Measurements from ENCODE around the gene MINK1. TPM values are rescaled to one million over a fixed set of nuclear protein-coding genes. Genes with fewer than 3 reads are reported as not detected.
A peak's percentile ranks its signal among the peaks of the same experiment; 100 is the strongest.

The MINK1 gene
- total RNA-seq, 3 donors from 2014 or later (not counting 1 experiment from before 2014, with no cell fraction given), result 103 to 122 (median 110) TPM

DNA sequence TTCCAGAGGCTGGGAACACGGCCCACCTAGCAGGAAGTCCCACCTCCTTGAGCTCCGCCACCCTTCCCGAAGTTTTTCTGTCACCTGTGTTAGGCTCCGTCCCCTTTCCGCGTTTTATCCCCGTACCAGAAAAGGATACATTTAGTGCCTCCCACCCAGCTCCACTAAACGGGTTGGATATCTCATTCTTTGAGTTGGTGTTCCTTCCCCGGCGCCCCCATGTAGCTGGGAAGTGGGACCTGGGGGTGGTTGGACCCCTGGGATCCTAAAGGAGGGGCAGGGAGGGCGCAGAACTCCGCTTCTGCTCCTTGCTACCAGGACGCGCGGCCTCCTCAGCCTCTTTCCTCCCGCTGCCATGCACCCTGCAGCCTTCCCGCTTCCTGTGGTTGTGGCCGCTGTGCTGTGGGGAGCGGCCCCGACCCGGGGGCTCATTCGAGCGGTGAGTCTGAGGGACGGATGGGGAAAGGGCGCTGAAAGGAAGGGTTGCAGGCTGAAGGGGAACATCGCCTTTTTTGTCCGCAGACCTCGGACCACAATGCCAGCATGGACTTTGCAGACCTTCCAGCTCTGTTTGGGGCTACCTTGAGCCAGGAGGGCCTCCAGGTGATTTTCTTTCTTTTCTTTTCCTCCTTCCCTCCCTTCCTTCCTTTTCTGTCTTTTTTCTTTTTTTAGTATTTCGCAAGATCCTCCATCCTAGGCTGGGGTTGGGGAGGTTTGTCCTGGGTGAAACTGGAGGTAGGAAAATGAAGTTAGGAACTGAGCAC is 107.6 kb downstream of the MINK1 start:
- H3K27me3 Mint-ChIP-seq (ENCODE audit: low read depth in 2 of 2), result no peaks in the 10 kb centered on the region
- peak overlapping the region; percentile 87 to 93 for H3K27ac Mint-ChIP-seq
- Histone ChIP-seq H3K4me1 (ENCODE audit: control insufficient read depth, insufficient read depth, low read length) (peaks cover 68% of the 10 kb centered on the region), H3K9me3 (ENCODE audit: control insufficient read depth, insufficient read depth, low read length) (no peaks in the 10 kb centered on the region), H3K4me3 (ENCODE audit: low read length) (peak overlapping the region; percentile 91), H3K27me3 (ENCODE audit: control insufficient read depth, insufficient read depth, low read length) (no peaks in the 10 kb centered on the region), H3K36me3 (ENCODE audit: control insufficient read depth, insufficient read depth, low read length) (peaks cover 51% of the 10 kb centered on the region), H3K27ac (ENCODE audit: low read length) (peak overlapping the region; percentile 77)
- TF ChIP-seq, protein P1, sequence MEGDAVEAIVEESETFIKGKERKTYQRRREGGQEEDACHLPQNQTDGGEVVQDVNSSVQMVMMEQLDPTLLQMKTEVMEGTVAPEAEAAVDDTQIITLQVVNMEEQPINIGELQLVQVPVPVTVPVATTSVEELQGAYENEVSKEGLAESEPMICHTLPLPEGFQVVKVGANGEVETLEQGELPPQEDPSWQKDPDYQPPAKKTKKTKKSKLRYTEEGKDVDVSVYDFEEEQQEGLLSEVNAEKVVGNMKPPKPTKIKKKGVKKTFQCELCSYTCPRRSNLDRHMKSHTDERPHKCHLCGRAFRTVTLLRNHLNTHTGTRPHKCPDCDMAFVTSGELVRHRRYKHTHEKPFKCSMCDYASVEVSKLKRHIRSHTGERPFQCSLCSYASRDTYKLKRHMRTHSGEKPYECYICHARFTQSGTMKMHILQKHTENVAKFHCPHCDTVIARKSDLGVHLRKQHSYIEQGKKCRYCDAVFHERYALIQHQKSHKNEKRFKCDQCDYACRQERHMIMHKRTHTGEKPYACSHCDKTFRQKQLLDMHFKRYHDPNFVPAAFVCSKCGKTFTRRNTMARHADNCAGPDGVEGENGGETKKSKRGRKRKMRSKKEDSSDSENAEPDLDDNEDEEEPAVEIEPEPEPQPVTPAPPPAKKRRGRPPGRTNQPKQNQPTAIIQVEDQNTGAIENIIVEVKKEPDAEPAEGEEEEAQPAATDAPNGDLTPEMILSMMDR (IDR thresholded peaks at IDR 0.05), result no peak
- peak overlapping the region; percentile 91 for H3K4me3 Mint-ChIP-seq
- H3K9me3 Mint-ChIP-seq, result no peaks in the 10 kb centered on the region
- ATAC-seq, result no peak
- peaks cover 63 to 90% of the 10 kb centered on the region in 2 donors for H3K4me1 Mint-ChIP-seq
- under 1% methylated on average over 28 of the region's 29 CpGs for WGBS (ENCODE audit: insufficient coverage)
- intact Hi-C loops (cut with micrococcal nuclease), result loop anchor here (1.0 kb wide), 2 partner anchors 8 to 27 kb away; partner anchors contain the start of genes PFN1 and SPAG7
- peaks cover 7% of the 10 kb centered on the region for H3K36me3 Mint-ChIP-seq
- peak; percentile 36 to 68 for DNase-seq

DNA sequence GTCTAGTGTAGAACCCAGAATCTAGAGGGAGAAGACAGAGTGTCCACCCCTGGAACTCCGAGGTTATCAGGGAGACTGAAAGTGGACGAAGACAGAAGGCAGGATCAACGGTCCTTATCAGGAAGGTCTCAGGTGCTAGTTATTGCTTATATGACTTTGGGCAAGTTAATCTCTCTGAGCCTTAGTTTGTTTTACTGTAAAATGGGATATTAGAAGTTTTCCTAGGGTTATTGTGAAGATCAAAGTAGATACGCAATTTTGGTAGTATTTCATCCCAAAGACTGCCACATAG is 108.1 kb downstream of the MINK1 start:
- H3K9me3 ChIP-seq (ENCODE audit: control insufficient read depth, insufficient read depth, low read length), result no peaks in the 10 kb centered on the region
- DNase-seq (no peak), ATAC-seq (no peak)
- peaks cover 8% of the 10 kb centered on the region for H3K36me3 Mint-ChIP-seq
- TF ChIP-seq, protein P1 (IDR thresholded peaks at IDR 0.05), result no peak
- H3K36me3 ChIP-seq (ENCODE audit: control insufficient read depth, insufficient read depth, low read length), result peaks cover 54% of the 10 kb centered on the region
- peak overlapping the region; percentile 77 for H3K27ac ChIP-seq (ENCODE audit: low read length)
- H3K4me1 ChIP-seq (ENCODE audit: control insufficient read depth, insufficient read depth, low read length), result peaks cover 73% of the 10 kb centered on the region
- WGBS (ENCODE audit: insufficient coverage), result 22% methylated on average over 3 of the region's 4 CpGs
- no peaks in the 10 kb centered on the region for H3K27me3 Mint-ChIP-seq (ENCODE audit: low read depth in 2 of 2)
- peak overlapping the region; percentile 87 to 93 for H3K27ac Mint-ChIP-seq
- no peaks in the 10 kb centered on the region for H3K27me3 ChIP-seq (ENCODE audit: control insufficient read depth, insufficient read depth, low read length)
- H3K4me3 Mint-ChIP-seq, result peak overlapping the region; percentile 91
- peak overlapping the region; percentile 91 for H3K4me3 ChIP-seq (ENCODE audit: low read length)
- intact Hi-C loops (cut with micrococcal nuclease), result no loop called here
- peaks cover 63 to 89% of the 10 kb centered on the region in 2 donors for H3K4me1 Mint-ChIP-seq
- no peaks in the 10 kb centered on the region for H3K9me3 Mint-ChIP-seq

DNA sequence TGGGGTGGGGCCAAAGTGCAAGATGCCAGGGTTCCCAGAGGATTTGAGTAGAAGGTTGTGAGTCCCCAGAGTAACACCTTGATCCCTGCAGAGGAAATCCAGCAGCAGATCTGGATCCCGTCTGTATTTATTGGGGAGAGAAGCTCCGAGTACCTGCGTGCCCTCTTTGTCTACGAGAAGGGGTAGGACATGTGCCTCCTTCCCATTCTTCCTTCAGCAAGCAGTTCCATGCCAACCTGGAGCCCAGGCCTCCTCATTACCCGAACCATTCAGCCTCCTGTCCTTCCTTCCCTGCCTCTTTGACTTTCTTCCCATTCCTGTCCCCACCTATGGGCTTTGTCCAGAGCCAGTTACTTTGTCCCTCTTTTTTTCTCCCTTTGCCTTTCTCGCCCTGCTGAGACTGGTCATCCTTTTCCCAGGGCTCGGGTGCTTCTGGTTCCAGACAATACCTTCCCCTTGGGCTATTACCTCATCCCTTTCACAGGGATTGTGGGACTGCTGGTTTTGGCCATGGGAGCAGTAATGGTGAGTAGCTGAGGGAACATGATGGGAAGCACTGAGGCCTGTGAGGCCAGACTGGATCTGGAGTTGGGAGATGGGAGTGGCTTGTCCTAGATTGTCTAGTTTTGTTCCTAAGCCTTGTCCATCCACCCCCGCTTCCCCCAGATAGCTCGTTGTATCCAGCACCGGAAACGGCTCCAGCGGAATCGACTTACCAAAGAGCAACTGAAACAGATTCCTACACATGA is 109.8 kb downstream of the MINK1 start:
- Mint-ChIP-seq H3K4me3 (peak overlapping the region; percentile 91), H3K27me3 (ENCODE audit: low read depth in 2 of 2) (peaks cover 0 to 2% of the 10 kb centered on the region in 2 donors), H3K4me1 (peaks cover 71 to 89% of the 10 kb centered on the region in 2 donors), H3K9me3 (no peaks in the 10 kb centered on the region), H3K36me3 (peaks cover 14% of the 10 kb centered on the region), H3K27ac (peak overlapping the region; percentile 87 to 93)
- Histone ChIP-seq H3K27me3 (ENCODE audit: control insufficient read depth, insufficient read depth, low read length) (no peaks in the 10 kb centered on the region), H3K36me3 (ENCODE audit: control insufficient read depth, insufficient read depth, low read length) (peaks cover 57% of the 10 kb centered on the region), H3K9me3 (ENCODE audit: control insufficient read depth, insufficient read depth, low read length) (no peaks in the 10 kb centered on the region), H3K4me1 (ENCODE audit: control insufficient read depth, insufficient read depth, low read length) (peaks cover 79% of the 10 kb centered on the region), H3K27ac (ENCODE audit: low read length) (peak overlapping the region; percentile 96), H3K4me3 (ENCODE audit: low read length) (no peak overlapping the region)
- intact Hi-C loops (cut with micrococcal nuclease), result no loop called here
- ATAC-seq, result no peak
- TF ChIP-seq, protein P1 (IDR thresholded peaks at IDR 0.05), result no peak
- 95% methylated on average over 9 of the region's 13 CpGs for WGBS (ENCODE audit: insufficient coverage)
- DNase-seq, result no peak
